Fibroblast of villous mesenchyme (primary cell): Measurements from ENCODE around the gene KDM4C. TPM values are rescaled to one million over a fixed set of nuclear protein-coding genes. Genes with fewer than 3 reads are reported as not detected.

ENCODE experiments used
- DNase-seq: peaks from one replicate; pipeline ENCODE4 v3.0.0-alpha.2; 2010; ENCODE audit warnings: low read depth
- H3K4me3 ChIP-seq: 2 replicates; pipeline ENCODE4 v1.5.1; 2011; ENCODE audit warnings: low read depth, mild to moderate bottlenecking, low read length
- total RNA-seq: library from RNA; depleted of rRNA; stranded (reverse); fragments of >200 nt; gene quantifications from 2 replicates; pipeline ENCODE4 v1.2.3, GENCODE V29; 2012
- TF ChIP-seq, protein P1 (sequence below): IDR thresholded peaks from 2 replicates; pipeline ENCODE4 v1.5.1; 2012; ENCODE audit warnings: low read depth, mild to moderate bottlenecking, low read length; ENCODE audit not compliant: insufficient read depth

The KDM4C gene
- total RNA-seq, 1 donor = 31.1 TPM

DNA sequence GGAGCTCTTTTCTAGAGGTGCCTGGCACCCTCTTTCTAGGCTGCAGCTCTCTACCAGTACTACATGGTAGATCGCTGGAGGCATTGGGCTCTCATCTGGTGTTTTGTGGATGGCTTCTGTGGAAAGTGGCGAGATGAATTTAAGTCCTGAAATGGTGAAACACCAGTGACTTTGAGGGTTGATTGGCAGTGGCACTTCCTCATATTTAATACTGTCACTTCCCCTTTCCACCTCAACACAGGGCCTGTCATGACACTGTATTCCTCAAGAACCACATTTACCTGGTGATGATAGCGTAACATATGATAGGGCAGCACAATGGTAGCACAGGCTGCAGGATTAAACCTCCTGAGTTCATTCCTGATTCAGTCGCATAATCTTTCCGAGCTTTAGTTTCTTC lies 132.1 kb downstream of the KDM4C start:
- no peak for DNase-seq
- TF ChIP-seq, protein P1, sequence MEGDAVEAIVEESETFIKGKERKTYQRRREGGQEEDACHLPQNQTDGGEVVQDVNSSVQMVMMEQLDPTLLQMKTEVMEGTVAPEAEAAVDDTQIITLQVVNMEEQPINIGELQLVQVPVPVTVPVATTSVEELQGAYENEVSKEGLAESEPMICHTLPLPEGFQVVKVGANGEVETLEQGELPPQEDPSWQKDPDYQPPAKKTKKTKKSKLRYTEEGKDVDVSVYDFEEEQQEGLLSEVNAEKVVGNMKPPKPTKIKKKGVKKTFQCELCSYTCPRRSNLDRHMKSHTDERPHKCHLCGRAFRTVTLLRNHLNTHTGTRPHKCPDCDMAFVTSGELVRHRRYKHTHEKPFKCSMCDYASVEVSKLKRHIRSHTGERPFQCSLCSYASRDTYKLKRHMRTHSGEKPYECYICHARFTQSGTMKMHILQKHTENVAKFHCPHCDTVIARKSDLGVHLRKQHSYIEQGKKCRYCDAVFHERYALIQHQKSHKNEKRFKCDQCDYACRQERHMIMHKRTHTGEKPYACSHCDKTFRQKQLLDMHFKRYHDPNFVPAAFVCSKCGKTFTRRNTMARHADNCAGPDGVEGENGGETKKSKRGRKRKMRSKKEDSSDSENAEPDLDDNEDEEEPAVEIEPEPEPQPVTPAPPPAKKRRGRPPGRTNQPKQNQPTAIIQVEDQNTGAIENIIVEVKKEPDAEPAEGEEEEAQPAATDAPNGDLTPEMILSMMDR = no peak
- no peak overlapping the region for H3K4me3 ChIP-seq

DNA sequence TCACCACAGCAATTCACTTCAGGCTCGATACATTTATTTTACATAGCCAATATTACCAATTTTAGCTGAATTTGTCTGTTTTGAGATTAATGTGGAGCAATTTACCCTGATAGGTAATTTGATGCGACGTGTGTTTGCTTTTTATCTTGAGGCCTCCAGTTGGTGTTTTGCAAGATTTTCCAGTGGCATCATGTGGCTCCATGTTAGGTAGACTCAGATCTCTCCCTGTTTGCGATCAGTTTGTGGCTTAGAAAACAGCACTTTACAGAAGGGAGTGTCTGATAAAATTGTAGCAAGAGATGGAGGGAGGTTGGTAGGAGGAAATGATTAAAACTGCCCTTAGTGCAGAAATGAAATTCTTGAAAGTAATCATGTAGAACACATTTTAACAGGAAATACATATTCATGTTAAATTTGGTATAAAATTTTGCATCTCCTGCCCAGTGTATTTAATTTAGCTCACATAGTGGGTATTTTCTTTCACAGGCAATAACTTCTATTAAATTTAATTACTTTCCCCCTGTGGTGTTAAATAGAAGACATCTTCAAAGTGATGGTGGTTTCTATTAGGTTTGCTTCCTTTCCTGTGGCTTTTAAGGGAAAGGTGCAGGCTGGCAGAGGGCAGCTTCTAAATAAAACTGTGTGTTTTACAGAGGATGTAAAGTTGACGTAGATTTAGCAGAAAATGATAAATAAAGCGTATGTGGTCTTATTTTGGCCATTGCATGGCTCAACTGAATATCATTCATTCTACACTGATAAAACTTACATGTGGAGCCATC lies 135.8 kb downstream of the KDM4C start:
- no peak for DNase-seq
- TF ChIP-seq, protein P1 = no peak
- no peak overlapping the region for H3K4me3 ChIP-seq

DNA sequence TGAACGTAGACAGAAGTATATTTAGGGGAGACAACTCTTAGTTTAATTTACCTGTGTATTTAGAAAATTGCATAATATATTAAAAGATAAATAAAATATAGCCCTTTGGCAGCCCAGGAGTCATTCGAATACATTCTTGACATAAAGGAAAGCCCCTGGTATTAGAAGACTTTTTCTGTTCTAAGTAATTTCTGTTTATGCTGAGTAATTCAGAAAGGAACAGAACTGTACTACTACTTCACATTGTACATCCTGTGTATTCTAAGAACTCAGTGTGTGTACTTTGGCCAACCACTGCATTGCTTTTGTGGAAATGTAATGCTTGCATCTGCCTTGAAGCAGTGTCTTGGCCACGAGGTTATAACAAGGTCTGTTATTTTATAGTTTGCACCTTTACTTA lies 136.4 kb downstream of the KDM4C start:
- TF ChIP-seq, protein P1 = no peak
- H3K4me3 ChIP-seq = no peak overlapping the region
- DNase-seq = no peak

DNA sequence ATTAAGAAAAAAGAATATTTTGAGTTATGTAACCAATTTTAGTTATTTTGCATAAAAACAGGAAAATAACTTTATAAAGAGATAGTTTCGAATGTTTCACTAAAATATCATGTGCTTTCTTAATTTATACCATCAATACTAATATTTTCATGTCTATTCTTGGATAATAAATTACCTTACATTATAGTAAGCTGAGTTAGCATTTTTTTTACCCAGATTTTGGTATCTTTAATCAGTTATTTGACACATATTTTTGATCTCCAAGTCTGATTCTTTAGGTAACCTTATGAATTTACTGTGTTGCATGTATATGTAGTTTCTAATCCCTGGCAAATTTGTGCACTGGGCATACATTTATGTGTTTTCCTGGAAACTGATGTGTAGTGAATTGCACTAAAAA lies 138.0 kb downstream of the KDM4C start:
- TF ChIP-seq, protein P1 = no peak
- H3K4me3 ChIP-seq = no peak overlapping the region
- DNase-seq = no peak

DNA sequence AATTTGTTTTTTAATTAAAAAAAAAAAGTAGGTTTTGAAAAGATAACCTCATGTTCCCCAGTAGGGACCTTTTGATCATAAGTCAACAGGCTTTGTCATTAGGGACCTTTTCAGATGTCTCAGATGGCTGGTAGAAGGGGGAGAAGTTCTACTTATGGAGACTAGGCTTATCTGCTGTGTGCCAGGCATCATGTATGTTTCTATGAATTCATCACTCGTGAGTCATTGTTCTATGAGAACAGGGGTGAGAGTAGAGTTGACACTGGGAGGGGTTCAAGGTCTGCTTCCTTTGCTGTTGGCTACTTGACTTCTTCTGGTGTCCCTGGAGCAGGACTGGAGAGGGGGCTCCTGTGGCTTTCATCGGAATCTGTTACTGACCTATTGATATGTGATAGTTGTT lies 138.8 kb downstream of the KDM4C start:
- TF ChIP-seq, protein P1 = no peak
- DNase-seq = no peak
- H3K4me3 ChIP-seq = no peak overlapping the region

DNA sequence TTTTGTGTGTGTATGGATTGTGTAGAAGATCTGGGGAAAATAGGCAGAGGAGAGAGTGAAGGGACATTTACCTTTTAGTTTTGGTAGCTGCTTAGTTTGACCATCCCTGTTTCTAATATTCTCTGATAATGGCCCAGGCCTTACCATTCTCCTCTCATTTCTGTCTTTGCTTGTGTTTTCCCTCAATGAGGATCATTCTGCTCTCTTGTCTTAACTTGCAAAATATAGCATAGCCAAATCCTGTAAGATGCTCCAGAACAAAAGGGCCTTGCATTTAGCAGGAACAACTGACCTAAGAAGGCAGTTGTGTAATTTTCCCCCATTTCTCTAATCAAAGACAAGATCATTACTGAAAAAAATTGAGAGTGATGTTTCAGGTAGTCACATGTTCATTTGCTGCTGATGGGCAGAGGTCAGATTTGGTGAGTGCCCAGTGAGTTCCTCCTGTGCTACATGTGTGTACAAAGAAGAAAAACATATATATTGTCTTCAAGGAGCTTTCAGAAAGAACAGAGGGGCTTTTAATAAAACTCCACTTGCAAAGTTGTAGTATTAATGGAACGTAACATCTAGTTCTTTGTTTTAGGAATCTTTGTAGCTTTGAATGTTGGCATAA lies 139.5 kb downstream of the KDM4C start:
- no peak overlapping the region for H3K4me3 ChIP-seq
- TF ChIP-seq, protein P1 = no peak
- no peak for DNase-seq
